OCI-LY7 (cell line): ENCODE results near the gene OR5AU1. TPM values are rescaled to one million over a fixed set of nuclear protein-coding genes. Genes with fewer than 3 reads are reported as not detected.

ENCODE experiments used
- BruUV-seq: library from RNA; stranded (reverse); fragments of 400-500 nt; replicated peaks from 2 replicates; lab custom pipeline; 2021; lab: Mats Ljungman, UMichigan
- CTCF ChIA-PET: fragments of 300-600 bp; sonication (Branson Sonifier 250); formaldehyde crosslinking; loops from one replicate; lab custom pipeline; 2022; ENCODE audit warnings: antibody characterized with exemption; ENCODE audit not compliant: unreplicated experiment; lab: Charles Lee
- POLR2A ChIA-PET: fragments of 300-600 bp; sonication (Branson Sonifier 250); formaldehyde crosslinking; loops from one replicate; lab custom pipeline; 2022; ENCODE audit warnings: antibody characterized with exemption; lab: Charles Lee
- DNase-seq: peaks from one replicate; pipeline ENCODE4 v3.0.0-alpha.2; 2015; ENCODE audit warnings: low spot score
- H2AFZ ChIP-seq: fragments of 200-600 bp; sonication (generic), shearing (Covaris generic); 2 replicates; pipeline ENCODE4 v1.6.1; 2014; ENCODE audit warnings: mild to moderate bottlenecking, antibody characterized with exemption, low read length, moderate library complexity
- H3K27ac ChIP-seq: fragments of 200-600 bp; sonication (generic); 2 replicates; pipeline ENCODE4 v1.5.1; 2014; ENCODE audit warnings: mixed run types, low read depth, mild to moderate bottlenecking, moderate library complexity, low read length, inconsistent platforms; ENCODE audit not compliant: poor library complexity, severe bottlenecking
- H3K36me3 ChIP-seq: fragments of 200-600 bp; sonication (generic); 2 replicates; pipeline ENCODE4 v1.6.1; 2014; ENCODE audit warnings: mild to moderate bottlenecking, antibody characterized with exemption, low read length, moderate library complexity, mixed read lengths; ENCODE audit not compliant: insufficient read depth
- H3K4me1 ChIP-seq: fragments of 200-600 bp; sonication (generic); 2 replicates; pipeline ENCODE4 v1.5.1; 2014; ENCODE audit warnings: mild to moderate bottlenecking, low read length; ENCODE audit not compliant: insufficient read depth, poor library complexity, severe bottlenecking
- H3K4me2 ChIP-seq: fragments of 200-600 bp; sonication (generic); 2 replicates; pipeline ENCODE4 v1.6.1; 2014; ENCODE audit warnings: mild to moderate bottlenecking, low read length
- H3K4me3 ChIP-seq: fragments of 200-600 bp; sonication (generic); 2 replicates; pipeline ENCODE4 v1.5.1; 2014; ENCODE audit warnings: mild to moderate bottlenecking, low read depth, low read length; ENCODE audit not compliant: poor library complexity, severe bottlenecking
- H3K79me2 ChIP-seq: fragments of 200-600 bp; sonication (generic); 2 replicates; pipeline ENCODE4 v1.6.1; 2016; ENCODE audit warnings: low read depth, mild to moderate bottlenecking, low read length, moderate library complexity, mixed read lengths; ENCODE audit not compliant: insufficient read depth
- H3K9me2 ChIP-seq: fragments of 200-600 bp; sonication (generic); 2 replicates; pipeline ENCODE4 v1.6.1; 2016; ENCODE audit warnings: mild to moderate bottlenecking, low read length, mixed read lengths; ENCODE audit not compliant: insufficient read depth
- H3K9me3 ChIP-seq: fragments of 200-600 bp; sonication (generic); 2 replicates; pipeline ENCODE4 v1.6.1; 2014; ENCODE audit warnings: mild to moderate bottlenecking, mixed run types, low read length, mixed read lengths
- H4K20me1 ChIP-seq: fragments of 200-600 bp; sonication (generic); 2 replicates; pipeline ENCODE4 v1.6.1; 2014; ENCODE audit warnings: mild to moderate bottlenecking, antibody characterized with exemption, low read length, moderate library complexity, mixed read lengths; ENCODE audit not compliant: insufficient read depth
- CTCF ChIP-seq: fragments of 200-600 bp; sonication (generic); conservative IDR thresholded peaks from 2 replicates; pipeline ENCODE4 v1.5.1; 2014; ENCODE audit warnings: mild to moderate bottlenecking, antibody characterized with exemption, low read length, moderate library complexity, mixed read lengths
- EZH2phosphoT487 ChIP-seq: fragments of 200-600 bp; sonication (generic); IDR thresholded peaks from 2 replicates; pipeline ENCODE4 v1.6.1; 2018; ENCODE audit warnings: low read depth, borderline replicate concordance, mild to moderate bottlenecking, mixed run types, antibody characterized with exemption, low read length, moderate library complexity, mixed read lengths
- intact Hi-C: fragments of 100-400 bp; cut with micrococcal nuclease; formaldehyde crosslinking; loops from one replicate; pipeline ENCODE4 v1.10.0; 2022; ENCODE audit not compliant: unreplicated experiment
- total RNA-seq, 2 experiments: library from RNA; depleted of rRNA in 1 of 2; stranded (reverse); fragments of >200 nt in 1 of 2; shearing (Covaris generic) in 1 of 2; gene quantifications; 2 replicates each; pipeline ENCODE4 v1.2.3, GENCODE V29; 2014 to 2022

The OR5AU1 gene
- total RNA-seq, 2 experiments from 2014 or later = not detected

GRCh38 chr14:21121122-21121521 is 34.7 kb downstream of the OR5AU1 start:
- CTCF ChIA-PET = no interaction called here
- POLR2A ChIA-PET = no interaction called here
- TF ChIP-seq EZH2phosphoT487 (no peak), CTCF (no peak)

GRCh38 chr14:21120686-21121085 is 35.2 kb downstream of the OR5AU1 start:
- Histone ChIP-seq H3K27ac (no peak overlapping the region), H3K4me2 (no peak overlapping the region), H4K20me1 (no peaks in the 10 kb centered on the region), H3K4me1 (no peaks in the 10 kb centered on the region), H2AFZ (no peak overlapping the region), H3K9me3 (no peaks in the 10 kb centered on the region), H3K79me2 (no peaks in the 10 kb centered on the region), H3K4me3 (no peak overlapping the region), H3K36me3 (no peaks in the 10 kb centered on the region), H3K9me2 (no peaks in the 10 kb centered on the region)
- BruUV-seq = no TSS peak
- POLR2A ChIA-PET = no interaction called here
- no peak for DNase-seq
- TF ChIP-seq CTCF (no peak), EZH2phosphoT487 (no peak)
- CTCF ChIA-PET = no interaction called here
- intact Hi-C loops = no loop called here

More at GRCh38 chr14:21121122-21121521, 34.7 kb downstream of the OR5AU1 start:
- Histone ChIP-seq H3K4me2 (no peak overlapping the region), H3K79me2 (no peaks in the 10 kb centered on the region), H3K9me3 (no peaks in the 10 kb centered on the region), H3K36me3 (no peaks in the 10 kb centered on the region), H2AFZ (no peak overlapping the region), H3K4me1 (no peaks in the 10 kb centered on the region), H3K4me3 (no peak overlapping the region), H4K20me1 (no peaks in the 10 kb centered on the region), H3K27ac (no peak overlapping the region), H3K9me2 (no peaks in the 10 kb centered on the region)
- no TSS peak for BruUV-seq
- intact Hi-C loops = no loop called here
- DNase-seq = no peak

- no peaks in the 10 kb centered on the region for H3K36me3 ChIP-seq
- H3K4me2 ChIP-seq = no peak overlapping the region
- ChIA-PET POLR2A (interaction anchor here (0.6 to 1.1 kb wide), 2 partner anchors 20 to 153 kb away, joined by 4 to 11 read pairs; no protein-coding TSS in a partner anchor), CTCF (no interaction called here)
- TF ChIP-seq CTCF = no peak
- TF ChIP-seq EZH2phosphoT487 = no peak
- no peaks in the 10 kb centered on the region for H3K4me1 ChIP-seq
- H3K9me2 ChIP-seq = no peaks in the 10 kb centered on the region
- no peak overlapping the region for H2AFZ ChIP-seq
- H3K4me3 ChIP-seq = no peak overlapping the region
- no TSS peak for BruUV-seq
- no peaks in the 10 kb centered on the region for H4K20me1 ChIP-seq
- no peaks in the 10 kb centered on the region for H3K79me2 ChIP-seq
- intact Hi-C loops = no loop called here
- DNase-seq = no peak
- no peak overlapping the region for H3K27ac ChIP-seq
- no peaks in the 10 kb centered on the region for H3K9me3 ChIP-seq
These were observed 36.9 kb downstream of the OR5AU1 start for GRCh38 chr14:21118933-21119332.
